GM19239 (cell line): Measurements from ENCODE around the gene PIGR.
A peak's percentile ranks its signal among the peaks of the same experiment; 100 is the strongest.

Experiments used
- DNase-seq: peaks from one replicate; pipeline ENCODE4 v3.0.0; 2011; ENCODE audit warnings: low spot score; ENCODE audit not compliant: insufficient read length
- FAIRE-seq: peaks from 2 replicates; lab custom pipeline; 2011; peaks lifted over from hg19 to GRCh38; lab: Jason Lieb, UNC

PIGR gene

GRCh38 chr1:206946261-206946660, at the start of gene PIGR:
Gene PIGR, minus strand, starts transcription at chr1:206946466. Its CDS starts 5,935 bp downstream, at chr1:206940531.
- DNase-seq (no peak), FAIRE-seq (no peak)

GRCh38 chr1:206992790-206993189, 46.5 kb upstream of the PIGR start:
- no peak for FAIRE-seq
- no peak for DNase-seq

GRCh38 chr1:206987873-206988272, 41.6 kb upstream of the PIGR start:
- DNase-seq, result no peak
- no peak for FAIRE-seq

GRCh38 chr1:206986885-206987284, 40.6 kb upstream of the PIGR start:
- no peak for FAIRE-seq
- DNase-seq, result no peak

GRCh38 chr1:206986402-206986801, 40.1 kb upstream of the PIGR start:
- no peak for DNase-seq
- FAIRE-seq, result no peak

- no peak for FAIRE-seq
- no peak for DNase-seq
Observed at GRCh38 chr1:206985162-206985749, 39.0 kb upstream of the PIGR start.

GRCh38 chr1:206982216-206982615, 36.0 kb upstream of the PIGR start:
- DNase-seq (peak; percentile 49), FAIRE-seq (peak; percentile 88)

- no peak for DNase-seq
- FAIRE-seq, result peak; percentile 77
Observed at GRCh38 chr1:206979379-206980043, 33.2 kb upstream of the PIGR start.

- no peak for DNase-seq
Observed at GRCh38 chr1:206978259-206978658, 32.0 kb upstream of the PIGR start.

GRCh38 chr1:206975306-206975705, 29.0 kb upstream of the PIGR start:
- DNase-seq, result no peak

More at GRCh38 chr1:206978259-206978658, 32.0 kb upstream of the PIGR start:
- FAIRE-seq, result no peak

GRCh38 chr1:206974140-206974539, 27.9 kb upstream of the PIGR start:
- FAIRE-seq (no peak), DNase-seq (no peak)

More at GRCh38 chr1:206975306-206975705, 29.0 kb upstream of the PIGR start:
- FAIRE-seq, result no peak

- FAIRE-seq, result no peak
- DNase-seq, result no peak
Observed at GRCh38 chr1:206972728-206973127, 26.5 kb upstream of the PIGR start.

- peak; percentile 84 for FAIRE-seq
- DNase-seq, result no peak
Observed at GRCh38 chr1:206971029-206971655, 24.9 kb upstream of the PIGR start.

GRCh38 chr1:206970446-206970845, 24.2 kb upstream of the PIGR start, which contains the start of gene FCAMR:
Gene FCAMR, minus strand, starts transcription at chr1:206970460. Its CDS starts 335 bp downstream, at chr1:206970125.
- no peak for DNase-seq
- FAIRE-seq, result peak; percentile 49

GRCh38 chr1:206969090-206969489, 22.8 kb upstream of the PIGR start:
- FAIRE-seq (no peak), DNase-seq (no peak)

GRCh38 chr1:206967096-206967849, 21.0 kb upstream of the PIGR start:
- DNase-seq, result no peak
- FAIRE-seq, result no peak

GRCh38 chr1:206965781-206966180, 19.5 kb upstream of the PIGR start:
- DNase-seq (no peak), FAIRE-seq (no peak)

GRCh38 chr1:206963740-206964139, 17.5 kb upstream of the PIGR start:
- FAIRE-seq, result no peak

GRCh38 chr1:206963119-206963712, 16.9 kb upstream of the PIGR start:
- FAIRE-seq, result peak; percentile 39
- DNase-seq, result no peak

More at GRCh38 chr1:206963740-206964139, 17.5 kb upstream of the PIGR start:
- no peak for DNase-seq

GRCh38 chr1:206962272-206962671, 16.0 kb upstream of the PIGR start:
- no peak for FAIRE-seq
- DNase-seq, result no peak
